GM13976 (cell line): ENCODE data around the gene GIPC3.

Experiments used
- DNase-seq: peaks from one replicate; pipeline ENCODE4 v3.0.0; 2012; ENCODE audit warnings: low spot score
- CTCF ChIP-seq: IDR thresholded peaks from 2 replicates; pipeline ENCODE4 v1.5.1; 2012; ENCODE audit warnings: borderline replicate concordance, mild to moderate bottlenecking; ENCODE audit not compliant: insufficient read depth; ENCODE audit errors: extremely low read depth, missing control alignments, control extremely low read depth
- in situ Hi-C: fragments of 300-500 bp; cut with MboI; formaldehyde crosslinking; loops from one replicate; pipeline ENCODE4 v1.12.0; 2022; ENCODE audit warnings: low sequenced_read_pairs, mixed read lengths, inconsistent platforms; ENCODE audit not compliant: unreplicated experiment

GIPC3 gene

GRCh38 chr19:3586707-3587346, 1.5 kb downstream of the GIPC3 start:
- TF ChIP-seq CTCF, result no peak
- in situ Hi-C loops, result no loop called here

GRCh38 chr19:3589439-3589838, 4.2 kb downstream of the GIPC3 start:
- no peak for TF ChIP-seq CTCF
- in situ Hi-C loops, result no loop called here

More at GRCh38 chr19:3586707-3587346, 1.5 kb downstream of the GIPC3 start:
- no peak for DNase-seq

GRCh38 chr19:3589949-3590348, 4.7 kb downstream of the GIPC3 start:
- no peak for TF ChIP-seq CTCF
- no peak for DNase-seq
- in situ Hi-C loops, result no loop called here

More at GRCh38 chr19:3589439-3589838, 4.2 kb downstream of the GIPC3 start:
- DNase-seq, result no peak

DNA sequence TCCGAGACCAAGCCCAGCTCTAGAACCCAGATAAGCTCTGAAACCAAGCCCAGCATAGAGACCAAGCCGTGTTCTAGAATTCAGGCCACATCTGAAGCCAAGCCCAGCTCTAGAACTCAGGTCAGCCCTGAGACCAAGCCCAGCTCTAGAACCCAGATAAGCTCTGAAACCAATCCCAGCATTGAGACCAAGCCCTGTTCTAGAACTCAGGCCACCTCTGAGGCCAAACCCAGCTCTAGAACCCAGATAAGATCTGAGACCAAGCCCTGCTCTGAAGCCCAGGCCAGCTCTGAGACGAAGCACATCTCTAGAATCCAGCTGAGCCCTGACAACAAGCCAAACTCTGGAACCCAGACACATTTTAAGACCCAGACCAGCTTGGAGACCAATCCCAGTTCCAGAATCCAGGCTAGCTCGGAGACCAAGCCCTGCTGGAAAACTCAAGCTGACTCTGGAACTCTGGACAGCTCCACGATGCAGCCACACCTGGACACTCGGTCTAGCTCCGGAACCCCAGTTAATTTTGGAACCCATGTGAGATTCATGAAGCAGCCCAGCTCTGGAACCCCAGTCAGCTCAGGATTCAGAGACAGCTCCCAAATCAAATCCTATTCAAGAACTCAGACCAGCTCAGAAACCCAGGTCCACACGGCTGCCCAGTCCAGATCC, 5.8 kb downstream of the GIPC3 start:
- in situ Hi-C loops, result no loop called here
- no peak for TF ChIP-seq CTCF
- DNase-seq, result no peak

GRCh38 chr19:3591876-3592613, 6.8 kb downstream of the GIPC3 start:
- DNase-seq, result no peak
- no peak for TF ChIP-seq CTCF
- in situ Hi-C loops, result no loop called here

GRCh38 chr19:3593156-3593555, 7.9 kb downstream of the GIPC3 start:
- DNase-seq, result no peak
- in situ Hi-C loops, result no loop called here

More at GRCh38 chr19:3593156-3593555, 7.9 kb downstream of the GIPC3 start:
- no peak for TF ChIP-seq CTCF
